HL-60 (cell line): ENCODE data around the gene HYOU1.
A peak's percentile ranks its signal among the peaks of the same experiment; 100 is the strongest.
"Not testable (repeated sequence)": the region's sequence is repeated elsewhere in the genome, so short reads cannot be mapped to it uniquely, and the experiment has no call there.

Experiments used
- DNase-seq, 2 experiments: peaks; one replicate each; pipeline ENCODE4 v3.0.0-alpha.2; 2010 to 2020; ENCODE audit warnings: low read depth in 1 of 2, low spot score in 1 of 2
- H3K27ac ChIP-seq: fragments of 250-450 bp; sonication (Bioruptor Pico); replicated peaks from 2 replicates; pipeline ENCODE4 v1.5.1; 2020; ENCODE audit warnings: mild to moderate bottlenecking, moderate library complexity
- H3K27me3 ChIP-seq: fragments of 250-450 bp; sonication (Bioruptor Pico); 2 replicates; pipeline ENCODE4 v1.5.1; 2021; ENCODE audit warnings: mild to moderate bottlenecking, moderate library complexity; ENCODE audit not compliant: insufficient read depth, poor library complexity, severe bottlenecking
- H3K4me3 ChIP-seq: replicated peaks from 2 replicates; pipeline ENCODE4 v1.5.1; 2011; ENCODE audit warnings: mild to moderate bottlenecking, control low read depth, low read length; ENCODE audit not compliant: insufficient read depth
- GABPA ChIP-seq: IDR thresholded peaks from 2 replicates; pipeline ENCODE4 v1.6.1; 2012; ENCODE audit warnings: low read depth
- POLR2AphosphoS5 ChIP-seq: IDR thresholded peaks from 2 replicates; pipeline ENCODE4 v1.6.1; 2012; ENCODE audit warnings: low read depth
- SPI1 ChIP-seq: IDR thresholded peaks from 2 replicates; pipeline ENCODE4 v1.6.1; 2012; ENCODE audit warnings: low read depth, mild to moderate bottlenecking, borderline replicate concordance
- TF ChIP-seq, protein P1 (sequence below): IDR thresholded peaks from 2 replicates; pipeline ENCODE4 v1.6.1; 2012; ENCODE audit warnings: low read depth; ENCODE audit not compliant: insufficient replicate concordance
- TF ChIP-seq, protein P2 (sequence below): IDR thresholded peaks from one replicate; pipeline ENCODE4 v1.5.1; 2011; ENCODE audit warnings: low read length, control low read depth, inconsistent platforms; ENCODE audit not compliant: insufficient read depth

The HYOU1 gene

GRCh38 chr11:119061256-119061655, 4.3 kb upstream of the HYOU1 start:
- TF ChIP-seq, protein P1, sequence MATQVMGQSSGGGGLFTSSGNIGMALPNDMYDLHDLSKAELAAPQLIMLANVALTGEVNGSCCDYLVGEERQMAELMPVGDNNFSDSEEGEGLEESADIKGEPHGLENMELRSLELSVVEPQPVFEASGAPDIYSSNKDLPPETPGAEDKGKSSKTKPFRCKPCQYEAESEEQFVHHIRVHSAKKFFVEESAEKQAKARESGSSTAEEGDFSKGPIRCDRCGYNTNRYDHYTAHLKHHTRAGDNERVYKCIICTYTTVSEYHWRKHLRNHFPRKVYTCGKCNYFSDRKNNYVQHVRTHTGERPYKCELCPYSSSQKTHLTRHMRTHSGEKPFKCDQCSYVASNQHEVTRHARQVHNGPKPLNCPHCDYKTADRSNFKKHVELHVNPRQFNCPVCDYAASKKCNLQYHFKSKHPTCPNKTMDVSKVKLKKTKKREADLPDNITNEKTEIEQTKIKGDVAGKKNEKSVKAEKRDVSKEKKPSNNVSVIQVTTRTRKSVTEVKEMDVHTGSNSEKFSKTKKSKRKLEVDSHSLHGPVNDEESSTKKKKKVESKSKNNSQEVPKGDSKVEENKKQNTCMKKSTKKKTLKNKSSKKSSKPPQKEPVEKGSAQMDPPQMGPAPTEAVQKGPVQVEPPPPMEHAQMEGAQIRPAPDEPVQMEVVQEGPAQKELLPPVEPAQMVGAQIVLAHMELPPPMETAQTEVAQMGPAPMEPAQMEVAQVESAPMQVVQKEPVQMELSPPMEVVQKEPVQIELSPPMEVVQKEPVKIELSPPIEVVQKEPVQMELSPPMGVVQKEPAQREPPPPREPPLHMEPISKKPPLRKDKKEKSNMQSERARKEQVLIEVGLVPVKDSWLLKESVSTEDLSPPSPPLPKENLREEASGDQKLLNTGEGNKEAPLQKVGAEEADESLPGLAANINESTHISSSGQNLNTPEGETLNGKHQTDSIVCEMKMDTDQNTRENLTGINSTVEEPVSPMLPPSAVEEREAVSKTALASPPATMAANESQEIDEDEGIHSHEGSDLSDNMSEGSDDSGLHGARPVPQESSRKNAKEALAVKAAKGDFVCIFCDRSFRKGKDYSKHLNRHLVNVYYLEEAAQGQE: no peak
- TF ChIP-seq, protein P2, sequence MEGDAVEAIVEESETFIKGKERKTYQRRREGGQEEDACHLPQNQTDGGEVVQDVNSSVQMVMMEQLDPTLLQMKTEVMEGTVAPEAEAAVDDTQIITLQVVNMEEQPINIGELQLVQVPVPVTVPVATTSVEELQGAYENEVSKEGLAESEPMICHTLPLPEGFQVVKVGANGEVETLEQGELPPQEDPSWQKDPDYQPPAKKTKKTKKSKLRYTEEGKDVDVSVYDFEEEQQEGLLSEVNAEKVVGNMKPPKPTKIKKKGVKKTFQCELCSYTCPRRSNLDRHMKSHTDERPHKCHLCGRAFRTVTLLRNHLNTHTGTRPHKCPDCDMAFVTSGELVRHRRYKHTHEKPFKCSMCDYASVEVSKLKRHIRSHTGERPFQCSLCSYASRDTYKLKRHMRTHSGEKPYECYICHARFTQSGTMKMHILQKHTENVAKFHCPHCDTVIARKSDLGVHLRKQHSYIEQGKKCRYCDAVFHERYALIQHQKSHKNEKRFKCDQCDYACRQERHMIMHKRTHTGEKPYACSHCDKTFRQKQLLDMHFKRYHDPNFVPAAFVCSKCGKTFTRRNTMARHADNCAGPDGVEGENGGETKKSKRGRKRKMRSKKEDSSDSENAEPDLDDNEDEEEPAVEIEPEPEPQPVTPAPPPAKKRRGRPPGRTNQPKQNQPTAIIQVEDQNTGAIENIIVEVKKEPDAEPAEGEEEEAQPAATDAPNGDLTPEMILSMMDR: no peak
- TF ChIP-seq POLR2AphosphoS5 (no peak), SPI1 (no peak), GABPA (no peak)

GRCh38 chr11:119059128-119059527, 2.1 kb upstream of the HYOU1 start:
- DNase-seq, H3K27ac ChIP-seq, H3K27me3 ChIP-seq, H3K4me3 ChIP-seq: not testable (repeated sequence)

More at GRCh38 chr11:119061256-119061655, 4.3 kb upstream of the HYOU1 start:
- no peak for DNase-seq
- H3K27me3 ChIP-seq: no peaks in the 10 kb centered on the region
- no peak overlapping the region for H3K27ac ChIP-seq
- no peak overlapping the region for H3K4me3 ChIP-seq

DNA sequence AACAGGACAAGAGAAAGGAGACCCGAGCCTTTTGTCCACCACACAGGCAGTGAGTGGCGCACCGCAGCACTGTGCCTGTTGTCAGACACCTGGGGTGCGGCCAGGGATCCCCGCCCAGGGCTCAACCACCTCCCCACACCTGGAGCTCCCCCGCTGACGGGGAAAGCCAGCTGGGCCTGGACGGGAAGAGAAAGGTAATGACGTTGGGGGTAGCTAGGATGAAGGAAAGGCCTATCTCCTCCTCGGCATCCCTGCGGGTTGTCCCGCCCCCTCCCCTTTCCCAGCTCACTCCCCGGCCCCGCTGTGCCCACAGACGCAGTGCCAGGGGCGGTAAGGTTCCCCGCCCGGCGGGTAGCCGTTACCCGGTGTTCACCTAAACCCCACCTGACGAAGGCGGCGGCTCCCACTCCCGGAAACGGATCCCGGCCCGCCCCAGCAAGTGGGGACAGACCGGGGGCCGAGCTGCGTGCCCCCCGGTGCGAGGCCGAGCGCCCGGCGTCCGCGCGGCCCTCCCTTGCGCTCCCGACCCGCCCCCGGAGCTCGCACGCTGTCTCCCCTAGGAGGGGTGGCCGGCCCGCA, 495 bp downstream of the HYOU1 start:
- H3K27ac ChIP-seq: peak overlapping the region; percentile 76
- H3K27me3 ChIP-seq: no peaks in the 10 kb centered on the region
- peak in 1 of 2 experiments; percentile 14 for DNase-seq
- TF ChIP-seq, protein P1: no peak
- TF ChIP-seq POLR2AphosphoS5: no peak
- TF ChIP-seq, protein P2: no peak
- no peak for TF ChIP-seq GABPA
- no peak for TF ChIP-seq SPI1
- peak overlapping the region; percentile 92 for H3K4me3 ChIP-seq

DNA sequence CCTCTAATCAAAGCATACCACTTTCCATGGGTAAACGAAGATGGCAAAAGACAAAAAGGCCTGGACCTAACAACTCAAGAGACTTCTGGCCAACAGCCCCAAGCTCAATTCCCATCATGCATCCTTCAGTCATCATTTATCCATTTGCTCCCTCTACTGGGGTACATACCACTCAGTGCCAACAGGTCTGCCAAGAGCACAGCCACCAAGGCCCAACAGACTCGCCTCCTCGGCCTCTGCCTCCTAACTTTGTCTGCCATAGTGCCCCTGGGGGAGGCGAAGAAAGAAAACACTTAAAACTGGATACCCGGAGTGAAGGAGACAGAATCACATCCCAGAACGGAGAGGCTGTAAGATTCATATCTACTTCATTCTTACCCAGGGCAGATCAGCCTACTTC, 1.1 kb downstream of the HYOU1 start:
- H3K27me3 ChIP-seq: no peaks in the 10 kb centered on the region
- peak overlapping the region; percentile 92 for H3K4me3 ChIP-seq
- H3K27ac ChIP-seq: peak overlapping the region; percentile 76
- peak in 1 of 2 experiments; percentile 47 for DNase-seq
- TF ChIP-seq, protein P2: no peak
- TF ChIP-seq POLR2AphosphoS5: no peak
